K562 treated with DMSO at 1 percent for 24 hours (cell line): ENCODE data around the gene HSD17B4. TPM values are rescaled to one million over a fixed set of nuclear protein-coding genes. Genes with fewer than 3 reads are reported as not detected.

Experiments
- total RNA-seq: library from RNA; unstranded; fragments of 300-600 nt; gene quantifications from 2 replicates; pipeline ENCODE4 v1.2.3, GENCODE V29; 2022; ENCODE audit warnings: low read depth; ENCODE audit not compliant: insufficient read depth

Gene HSD17B4, protein sequence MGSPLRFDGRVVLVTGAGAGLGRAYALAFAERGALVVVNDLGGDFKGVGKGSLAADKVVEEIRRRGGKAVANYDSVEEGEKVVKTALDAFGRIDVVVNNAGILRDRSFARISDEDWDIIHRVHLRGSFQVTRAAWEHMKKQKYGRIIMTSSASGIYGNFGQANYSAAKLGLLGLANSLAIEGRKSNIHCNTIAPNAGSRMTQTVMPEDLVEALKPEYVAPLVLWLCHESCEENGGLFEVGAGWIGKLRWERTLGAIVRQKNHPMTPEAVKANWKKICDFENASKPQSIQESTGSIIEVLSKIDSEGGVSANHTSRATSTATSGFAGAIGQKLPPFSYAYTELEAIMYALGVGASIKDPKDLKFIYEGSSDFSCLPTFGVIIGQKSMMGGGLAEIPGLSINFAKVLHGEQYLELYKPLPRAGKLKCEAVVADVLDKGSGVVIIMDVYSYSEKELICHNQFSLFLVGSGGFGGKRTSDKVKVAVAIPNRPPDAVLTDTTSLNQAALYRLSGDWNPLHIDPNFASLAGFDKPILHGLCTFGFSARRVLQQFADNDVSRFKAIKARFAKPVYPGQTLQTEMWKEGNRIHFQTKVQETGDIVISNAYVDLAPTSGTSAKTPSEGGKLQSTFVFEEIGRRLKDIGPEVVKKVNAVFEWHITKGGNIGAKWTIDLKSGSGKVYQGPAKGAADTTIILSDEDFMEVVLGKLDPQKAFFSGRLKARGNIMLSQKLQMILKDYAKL
- total RNA-seq = 92.0 and 155 TPM in 2 replicates

DNA sequence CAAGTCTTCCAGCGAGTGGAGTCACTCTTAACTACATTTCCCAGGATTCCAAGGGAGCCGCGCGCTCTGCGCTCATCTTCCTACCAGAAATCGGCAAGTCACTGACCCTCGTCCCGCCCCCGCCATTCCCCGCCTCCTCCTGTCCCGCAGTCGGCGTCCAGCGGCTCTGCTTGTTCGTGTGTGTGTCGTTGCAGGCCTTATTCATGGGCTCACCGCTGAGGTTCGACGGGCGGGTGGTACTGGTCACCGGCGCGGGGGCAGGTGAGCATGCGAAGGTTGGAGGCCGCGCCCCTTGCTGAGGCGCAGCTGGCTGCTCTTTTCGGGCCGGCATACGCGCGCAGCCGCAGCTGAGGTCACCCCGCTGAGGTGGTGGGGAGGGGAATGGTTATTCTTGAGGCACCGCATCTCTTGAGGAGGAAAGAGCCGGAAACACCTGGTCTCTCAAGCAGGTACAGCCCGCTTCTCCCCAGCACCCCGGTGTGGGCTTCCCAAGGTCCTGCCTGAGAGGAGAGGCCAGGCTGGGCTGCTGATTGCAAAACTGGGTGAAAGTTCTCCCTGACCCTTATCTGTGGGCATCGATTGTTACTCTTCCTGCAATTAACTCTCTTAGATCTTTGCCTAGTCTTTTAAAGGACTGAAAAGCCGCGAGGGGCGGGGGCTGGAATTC, at the start of gene HSD17B4:
Gene HSD17B4 (plus strand): TSS at position 125 of the 667 bp plus-strand sequence. CDS start 79 bp downstream, at position 204.

Other genes with a start within 250 kb of the HSD17B4 start
- 33.0 and 40.1 TPM in 2 replicates for gene TNFAIP8, start 96.5 kb upstream of the HSD17B4 start, total RNA-seq
- not detected in 2 replicates for gene FAM170A, start 177.1 kb downstream of the HSD17B4 start, total RNA-seq